Immature natural killer cell (primary cell): ENCODE data around the gene TK1. TPM values are rescaled to one million over a fixed set of nuclear protein-coding genes. Genes with fewer than 3 reads are reported as not detected.

Experiments
- DNase-seq, 3 donors: peaks; one replicate each; pipeline ENCODE4 v3.0.0; 2022; ENCODE audit warnings: mixed read lengths in 1 of 3
- H3K27ac Mint-ChIP-seq, 6 donors: one replicate each; pipeline ENCODE4 v1.8.0; 2020; ENCODE audit warnings: mixed read lengths in 6 of 6, mild to moderate bottlenecking in 5 of 6, inconsistent platforms in 4 of 6, moderate library complexity in 3 of 6
- H3K27me3 Mint-ChIP-seq, 3 donors: one replicate each; pipeline ENCODE4 v1.8.0; 2020 to 2021; ENCODE audit warnings: low read depth in 3 of 3, mild to moderate bottlenecking in 3 of 3, mixed read lengths in 3 of 3, moderate library complexity in 3 of 3, inconsistent platforms in 1 of 3
- H3K36me3 Mint-ChIP-seq, 3 donors: one replicate each; pipeline ENCODE4 v1.8.0; 2020; ENCODE audit warnings: mixed read lengths in 3 of 3, inconsistent platforms in 2 of 3, mild to moderate bottlenecking in 2 of 3
- H3K4me1 Mint-ChIP-seq, 2 donors: one replicate each; pipeline ENCODE4 v1.8.0; 2020; ENCODE audit warnings: inconsistent platforms in 2 of 2, mild to moderate bottlenecking in 2 of 2, mixed read lengths in 2 of 2, moderate library complexity in 1 of 2
- H3K4me3 Mint-ChIP-seq, 5 donors: one replicate each; pipeline ENCODE4 v1.8.0; 2020; ENCODE audit warnings: mild to moderate bottlenecking in 5 of 5, mixed read lengths in 5 of 5, inconsistent platforms in 3 of 5, moderate library complexity in 3 of 5
- H3K9me3 Mint-ChIP-seq, 6 donors: one replicate each; pipeline ENCODE4 v1.8.0; 2020; ENCODE audit warnings: mild to moderate bottlenecking in 6 of 6, mixed read lengths in 6 of 6, inconsistent platforms in 4 of 6, moderate library complexity in 3 of 6
- polyA plus RNA-seq, 3 donors: library from polyadenylated mRNA; unstranded; fragments of 300-500 nt; fragmentation: Illumina TruSeq; gene quantifications; one replicate each; pipeline ENCODE4 v1.2.3, GENCODE V29; 2021

The TK1 gene
- polyA plus RNA-seq, 3 donors from 2014 or later: 11.3 to 19.7 (median 13.1) TPM

GRCh38 chr17:78168242-78168902 is 18.5 kb downstream of the TK1 start, which contains the start of gene SYNGR2:
SYNGR2 (plus strand) TSS chr17:78168581; CDS start chr17:78168617, 36 bp downstream.
- H3K27ac Mint-ChIP-seq: peak within 1 kb of the TSS in 3 of 6 donors; percentile 46 to 60 (median 49)
- H3K27me3 Mint-ChIP-seq: no peaks in the 10 kb centered on the region
- no peaks in the 10 kb centered on the region for H3K36me3 Mint-ChIP-seq
- peak within 1 kb of the TSS; percentile 53 to 78 (median 62) for H3K4me3 Mint-ChIP-seq
- no peaks in the 10 kb centered on the region for H3K9me3 Mint-ChIP-seq
- peak; percentile 82 to 87 (median 87) for DNase-seq
- peaks cover 22 to 25% of the 10 kb centered on the region in 2 donors for H3K4me1 Mint-ChIP-seq

GRCh38 chr17:78166416-78166815 is 20.4 kb downstream of the TK1 start:
- peaks cover 12 to 13% of the 10 kb centered on the region in 2 donors for H3K4me1 Mint-ChIP-seq
- no peaks in the 10 kb centered on the region for H3K9me3 Mint-ChIP-seq
- peaks cover 0 to 1% (median 0%) of the 10 kb centered on the region in 3 donors for H3K27me3 Mint-ChIP-seq
- no peak for DNase-seq
- no peak overlapping the region for H3K27ac Mint-ChIP-seq
- H3K36me3 Mint-ChIP-seq: no peaks in the 10 kb centered on the region
- H3K4me3 Mint-ChIP-seq: no peak overlapping the region

GRCh38 chr17:78164748-78165607 is 21.9 kb downstream of the TK1 start:
- Mint-ChIP-seq H3K9me3 (no peaks in the 10 kb centered on the region), H3K27ac (no peak overlapping the region), H3K4me3 (no peak overlapping the region), H3K36me3 (no peaks in the 10 kb centered on the region), H3K4me1 (peaks cover 7 to 8% of the 10 kb centered on the region in 2 donors), H3K27me3 (peaks cover 0 to 1% (median 0%) of the 10 kb centered on the region in 3 donors)
- DNase-seq: no peak

GRCh38 chr17:78163881-78164747 is 22.7 kb downstream of the TK1 start:
- no peak for DNase-seq
- Mint-ChIP-seq H3K27me3 (peaks cover 0 to 1% (median 0%) of the 10 kb centered on the region in 3 donors), H3K4me3 (no peak overlapping the region), H3K27ac (no peak overlapping the region), H3K4me1 (peaks cover 0 to 2% of the 10 kb centered on the region in 2 donors), H3K9me3 (no peaks in the 10 kb centered on the region), H3K36me3 (no peaks in the 10 kb centered on the region)

- Mint-ChIP-seq H3K9me3 (no peaks in the 10 kb centered on the region), H3K27me3 (peaks cover 0 to 1% (median 1%) of the 10 kb centered on the region in 3 donors), H3K27ac (peak overlapping the region in 1 of 6 donors; percentile 77), H3K4me1 (peaks cover 0 to 4% of the 10 kb centered on the region in 2 donors), H3K36me3 (no peaks in the 10 kb centered on the region), H3K4me3 (no peak overlapping the region)
- no peak for DNase-seq
Observed at GRCh38 chr17:78159575-78160158, 27.2 kb downstream of the TK1 start.

- peak overlapping the region in 2 of 6 donors; percentile 4 to 50 for H3K27ac Mint-ChIP-seq
- H3K4me1 Mint-ChIP-seq: peaks cover 0 to 4% of the 10 kb centered on the region in 2 donors
- DNase-seq: no peak
- H3K4me3 Mint-ChIP-seq: no peak overlapping the region
- H3K9me3 Mint-ChIP-seq: no peaks in the 10 kb centered on the region
- H3K36me3 Mint-ChIP-seq: no peaks in the 10 kb centered on the region
- H3K27me3 Mint-ChIP-seq: peaks cover 0 to 1% (median 0%) of the 10 kb centered on the region in 3 donors
Observed at GRCh38 chr17:78154903-78155811, 31.7 kb downstream of the TK1 start.

GRCh38 chr17:78151514-78152008 is 35.3 kb downstream of the TK1 start:
- no peak for DNase-seq
- H3K4me1 Mint-ChIP-seq: peaks cover 7 to 9% of the 10 kb centered on the region in 2 donors
- no peak overlapping the region for H3K27ac Mint-ChIP-seq
- no peak overlapping the region for H3K4me3 Mint-ChIP-seq
- peaks cover 0 to 1% (median 0%) of the 10 kb centered on the region in 3 donors for H3K27me3 Mint-ChIP-seq
- no peaks in the 10 kb centered on the region for H3K36me3 Mint-ChIP-seq
- H3K9me3 Mint-ChIP-seq: no peaks in the 10 kb centered on the region

- H3K4me3 Mint-ChIP-seq: no peak overlapping the region
Observed at GRCh38 chr17:78148286-78149016, 38.4 kb downstream of the TK1 start.

GRCh38 chr17:78147315-78147998 is 39.4 kb downstream of the TK1 start:
- H3K4me1 Mint-ChIP-seq: peaks cover 11 to 20% of the 10 kb centered on the region in 2 donors
- no peaks in the 10 kb centered on the region for H3K27me3 Mint-ChIP-seq
- DNase-seq: no peak
- H3K36me3 Mint-ChIP-seq: no peaks in the 10 kb centered on the region
- H3K4me3 Mint-ChIP-seq: no peak overlapping the region
- peak overlapping the region in 1 of 6 donors; percentile 55 for H3K27ac Mint-ChIP-seq
- no peaks in the 10 kb centered on the region for H3K9me3 Mint-ChIP-seq

More at GRCh38 chr17:78148286-78149016, 38.4 kb downstream of the TK1 start:
- Mint-ChIP-seq H3K9me3 (no peaks in the 10 kb centered on the region), H3K4me1 (peaks cover 7 to 13% of the 10 kb centered on the region in 2 donors), H3K27ac (no peak overlapping the region), H3K36me3 (no peaks in the 10 kb centered on the region), H3K27me3 (no peaks in the 10 kb centered on the region)
- DNase-seq: no peak

GRCh38 chr17:78146881-78147280 is 40.0 kb downstream of the TK1 start:
- no peak for DNase-seq
- Mint-ChIP-seq H3K4me3 (no peak overlapping the region), H3K27ac (no peak overlapping the region), H3K4me1 (peaks cover 15 to 24% of the 10 kb centered on the region in 2 donors), H3K9me3 (no peaks in the 10 kb centered on the region), H3K27me3 (peaks cover 0 to 1% (median 0%) of the 10 kb centered on the region in 3 donors), H3K36me3 (no peaks in the 10 kb centered on the region)

- H3K27me3 Mint-ChIP-seq: peaks cover 0 to 1% (median 0%) of the 10 kb centered on the region in 3 donors
- peaks cover 16 to 27% of the 10 kb centered on the region in 2 donors for H3K4me1 Mint-ChIP-seq
Observed at GRCh38 chr17:78146471-78146869, 40.4 kb downstream of the TK1 start.

More at GRCh38 chr17:78146471-78146869, 40.4 kb downstream of the TK1 start:
- no peak for DNase-seq
- no peak overlapping the region for H3K27ac Mint-ChIP-seq
- no peaks in the 10 kb centered on the region for H3K36me3 Mint-ChIP-seq
- no peak overlapping the region for H3K4me3 Mint-ChIP-seq
- no peaks in the 10 kb centered on the region for H3K9me3 Mint-ChIP-seq
